ENCODE results near the gene SLPI.

Gene SLPI

GRCh38 chr20:45269754-45270270, 15.4 kb upstream of the SLPI start:
- no peak for DNase-seq

DNA sequence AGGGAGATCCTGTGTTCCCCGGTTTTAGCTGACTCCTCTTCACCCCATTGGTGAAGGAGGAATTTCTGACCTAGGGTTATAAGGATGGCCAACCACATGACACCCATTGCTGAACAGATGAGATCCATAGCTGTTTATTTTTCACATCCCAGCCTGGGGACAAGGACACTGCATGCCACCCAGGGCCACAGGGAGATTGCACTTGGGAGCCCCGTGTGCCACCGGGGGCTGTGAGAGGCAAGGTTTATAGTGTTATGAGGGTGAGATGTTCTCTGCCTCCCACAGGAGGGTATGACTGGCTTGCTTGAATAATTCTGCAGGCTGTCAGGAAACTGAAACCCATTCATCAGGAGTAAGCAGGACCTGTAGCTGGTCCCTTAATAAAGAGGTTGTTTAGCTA, 14.7 kb upstream of the SLPI start:
- no peak for DNase-seq

DNA sequence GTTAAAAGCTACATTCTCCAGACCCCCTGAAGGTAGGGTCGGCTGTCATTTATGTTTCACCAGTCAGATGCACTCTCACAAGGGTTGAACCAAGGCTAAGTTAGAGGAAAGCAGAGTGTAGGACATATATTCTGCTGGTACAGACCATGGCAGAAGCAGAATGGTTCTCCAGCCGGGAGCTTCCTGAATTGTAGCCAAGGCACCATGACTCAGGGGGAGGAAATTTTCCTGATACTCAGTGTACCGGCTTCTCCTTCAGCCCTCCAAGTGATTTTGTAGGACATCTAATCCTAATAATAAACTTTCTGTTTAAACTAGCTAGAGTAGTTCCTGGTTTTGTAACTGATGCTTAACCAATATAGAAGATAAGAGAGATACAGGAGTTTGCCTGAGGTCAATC, 14.2 kb upstream of the SLPI start:
- DNase-seq, result no peak

GRCh38 chr20:45266977-45267376, 12.6 kb upstream of the SLPI start:
- DNase-seq, result peak; percentile 40

DNA sequence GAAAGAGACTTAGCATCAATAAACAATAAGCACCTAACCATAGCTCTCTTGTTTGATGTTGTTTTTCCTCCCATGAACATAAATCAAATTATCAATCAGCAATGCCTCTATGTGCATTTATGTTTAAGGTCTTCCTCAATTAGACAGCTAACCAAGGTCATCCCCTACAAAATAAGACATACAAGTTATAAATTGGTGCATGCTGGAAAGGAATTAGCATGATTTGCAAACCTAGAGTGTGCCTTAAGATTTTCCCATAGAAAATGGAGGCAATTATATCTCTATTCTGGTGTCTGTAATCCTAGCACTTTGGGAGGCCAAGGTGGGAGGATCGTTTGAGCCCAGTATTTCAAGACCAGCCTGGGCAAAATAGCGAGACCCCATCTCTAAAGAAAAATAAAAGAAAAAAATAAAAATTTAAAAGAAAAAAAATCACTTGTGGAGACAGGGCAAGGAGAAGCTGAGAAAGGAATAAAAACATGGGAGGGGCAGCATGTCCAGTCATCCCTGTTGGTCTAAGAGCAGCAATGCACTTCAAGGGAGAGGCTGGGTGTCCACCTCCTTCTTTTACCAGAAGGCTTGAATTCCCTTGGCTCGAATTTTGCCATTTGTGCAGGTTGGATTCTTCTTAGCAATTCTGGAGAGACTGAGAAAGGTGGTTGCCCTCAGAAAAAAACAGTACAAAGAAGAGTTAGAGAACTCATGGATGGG, 9.3 kb upstream of the SLPI start:
- no peak for DNase-seq

- DNase-seq, result no peak
Observed at GRCh38 chr20:45258664-45259063, 4.3 kb upstream of the SLPI start.

GRCh38 chr20:45258259-45258658, 3.9 kb upstream of the SLPI start:
- no peak for DNase-seq

DNA sequence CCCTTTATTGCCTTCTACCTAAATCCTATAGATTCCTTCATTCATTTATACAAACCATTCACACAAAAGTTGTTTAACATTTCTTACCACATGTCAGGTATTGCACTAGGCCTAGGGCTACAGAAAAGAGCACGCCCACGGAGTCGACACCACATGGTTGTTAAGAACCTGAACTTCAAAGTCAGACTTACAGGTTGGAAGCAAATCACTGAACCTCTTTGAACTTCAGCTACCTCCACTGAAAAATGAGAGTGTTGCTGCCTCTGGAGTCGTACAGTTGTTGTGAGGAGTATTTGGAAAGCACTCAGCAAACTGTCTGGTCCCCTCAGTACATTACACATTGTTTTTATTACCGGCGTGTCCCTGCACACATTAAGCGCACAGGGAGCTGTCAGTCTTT, 3.3 kb upstream of the SLPI start:
- DNase-seq, result no peak

DNA sequence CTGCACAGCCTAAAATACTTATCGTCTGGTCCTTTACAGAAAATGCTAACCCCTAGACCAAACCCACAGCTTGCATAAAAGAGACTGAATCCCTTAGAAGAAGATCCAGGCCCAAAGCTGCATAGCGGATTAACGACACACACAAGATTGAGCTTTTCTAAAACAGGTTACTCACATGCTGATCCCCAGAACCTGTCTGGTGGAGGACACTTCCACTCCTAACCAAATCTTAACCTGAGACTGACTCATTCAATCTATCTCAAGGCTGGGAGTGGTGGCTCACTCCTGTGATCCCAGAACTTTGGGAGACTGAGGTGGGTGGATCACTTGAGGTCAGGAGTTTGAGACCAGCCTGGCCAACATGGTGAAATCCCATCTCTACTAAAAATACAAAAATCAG, 2.8 kb upstream of the SLPI start:
- no peak for DNase-seq

GRCh38 chr20:45253261-45253660, 1.1 kb downstream of the SLPI start:
- DNase-seq, result no peak

- no peak for DNase-seq
Observed at GRCh38 chr20:45251884-45252560, 2.3 kb downstream of the SLPI start.

DNA sequence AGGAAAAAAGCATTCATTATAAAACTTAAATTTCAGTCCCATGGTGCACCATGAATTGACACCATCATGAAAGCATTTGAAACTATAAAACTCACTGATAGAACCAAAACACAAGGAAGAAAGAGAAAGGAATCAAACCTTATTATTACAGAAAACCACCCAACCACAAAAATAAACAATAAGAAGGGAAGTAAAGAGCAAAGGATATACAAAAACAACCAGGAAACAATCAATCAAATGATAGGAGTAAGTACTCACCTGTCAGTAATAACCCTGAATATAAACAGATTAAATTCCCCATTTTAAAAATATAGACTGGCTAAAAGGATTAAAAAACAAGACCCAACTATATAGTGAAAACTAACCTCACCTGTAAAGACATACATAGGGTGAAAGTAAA, 5.8 kb downstream of the SLPI start:
- no peak for DNase-seq

GRCh38 chr20:45247865-45248264, 6.5 kb downstream of the SLPI start:
- DNase-seq, result no peak

- no peak for DNase-seq
Observed at GRCh38 chr20:45246109-45246508, 8.3 kb downstream of the SLPI start.

GRCh38 chr20:45238139-45238538, 16.2 kb downstream of the SLPI start:
- DNase-seq, result no peak

- no peak for DNase-seq
Observed at GRCh38 chr20:45235995-45236394, 18.4 kb downstream of the SLPI start.

GRCh38 chr20:45230631-45231030, 23.7 kb downstream of the SLPI start:
- no peak for DNase-seq

- DNase-seq, result peak; percentile 6
Observed at GRCh38 chr20:45229264-45230056, 24.9 kb downstream of the SLPI start.

DNA sequence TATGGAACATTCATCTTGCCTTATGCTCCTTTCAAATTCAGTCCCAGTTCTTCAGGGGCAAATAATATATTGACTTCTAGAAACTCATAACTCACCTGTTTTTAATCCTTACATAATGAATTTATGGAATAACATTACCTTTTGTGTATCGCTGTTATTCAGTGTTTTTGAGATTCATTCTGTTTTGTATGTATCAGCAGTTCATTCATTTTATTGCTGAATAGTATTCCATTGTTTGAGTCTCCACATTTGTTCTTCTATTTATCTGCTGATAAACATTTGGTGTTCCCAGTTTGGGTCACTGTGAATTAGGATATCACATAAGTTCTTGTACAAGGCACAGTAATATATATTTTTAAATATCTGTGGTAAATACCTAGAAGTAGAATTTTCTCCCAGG, 28.1 kb downstream of the SLPI start:
- DNase-seq, result no peak

GRCh38 chr20:45223136-45223535, 31.2 kb downstream of the SLPI start:
- DNase-seq, result no peak

DNA sequence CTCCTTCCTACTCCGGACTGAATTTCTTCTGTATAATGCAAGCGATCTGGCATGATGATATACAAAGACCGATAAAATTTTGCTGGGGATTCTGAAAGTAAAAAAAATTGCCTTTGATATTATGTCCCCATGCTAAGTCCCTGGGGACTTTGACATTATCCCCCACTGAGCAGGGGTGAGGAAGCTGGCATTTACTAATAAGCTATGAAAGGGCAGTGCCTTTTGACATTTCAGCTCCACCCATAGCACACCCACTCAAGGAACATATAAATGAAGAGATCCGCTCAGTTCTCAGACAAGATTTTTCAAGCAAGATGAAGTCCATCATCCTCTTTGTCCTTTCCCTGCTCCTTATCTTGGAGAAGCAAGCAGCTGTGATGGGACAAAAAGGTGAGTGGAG, 33.3 kb downstream of the SLPI start, which contains the start of gene SEMG2:
Gene SEMG2, plus strand, starts transcription at position 298 of the 400 bp plus-strand sequence. Its CDS starts 17 bp downstream, at position 315.
- no peak for DNase-seq

GRCh38 chr20:45218636-45219035, 35.7 kb downstream of the SLPI start:
- no peak for DNase-seq

- DNase-seq, result no peak
Observed at GRCh38 chr20:45218124-45218523, 36.2 kb downstream of the SLPI start.

- no peak for DNase-seq
Observed at GRCh38 chr20:45212836-45213235, 41.5 kb downstream of the SLPI start.

All from DMS153 (cell line).